Heart right ventricle (tissue), 16 donors: Measurements from ENCODE around the gene EIF1AD. TPM values are rescaled to one million over a fixed set of nuclear protein-coding genes. Genes with fewer than 3 reads are reported as not detected.

ENCODE experiments used
- ATAC-seq, 8 donors: fragments of 200-7000 bp; cut with Tn5 transposase; one replicate each; pipeline ENCODE4 v1.9.1; 2020; ENCODE audit warnings: mild to moderate bottlenecking in 8 of 8, moderate library complexity in 8 of 8, moderate number of reproducible peaks in 1 of 8
- DNase-seq, 2 donors: peaks; one replicate each; pipeline ENCODE4 v3.0.0-alpha.2; 2020
- H3K27ac ChIP-seq, 10 donors: fragments of 200-600 bp; sonication (generic) in 2 of 10; one replicate each; pipeline versions ENCODE4 v1.5.0 to v1.8.0; 2020 to 2022; ENCODE audit warnings: mild to moderate bottlenecking in 3 of 10
- H3K27me3 ChIP-seq, 7 donors: fragments of 200-600 bp; one replicate each; pipeline ENCODE4 v1.8.0; 2021 to 2022; ENCODE audit warnings: mild to moderate bottlenecking in 2 of 7
- H3K36me3 ChIP-seq, 9 donors: fragments of 200-600 bp; sonication (generic) in 1 of 9; one replicate each; pipeline versions ENCODE4 v1.5.0 to v1.8.0; 2020 to 2022; ENCODE audit warnings: mild to moderate bottlenecking in 2 of 9
- H3K4me1 ChIP-seq, 9 donors: fragments of 200-600 bp; sonication (generic) in 1 of 9; one replicate each; pipeline versions ENCODE4 v1.5.0 to v1.8.0; 2020 to 2022; ENCODE audit warnings: mild to moderate bottlenecking in 4 of 9
- H3K4me3 ChIP-seq, 10 donors: fragments of 200-600 bp; sonication (generic) in 2 of 10; one replicate each; pipeline versions ENCODE4 v1.5.0 to v1.8.0; 2020 to 2022; ENCODE audit warnings: mild to moderate bottlenecking in 7 of 10, moderate library complexity in 2 of 10
- H3K9me3 ChIP-seq, 11 donors: fragments of 200-600 bp in 10 of 11; sonication (generic) in 2 of 11; one replicate each; pipeline versions ENCODE4 v1.5.0 to v1.8.0; 2013 to 2022; ENCODE audit warnings: mild to moderate bottlenecking in 2 of 11, control low read depth in 1 of 11, moderate library complexity in 1 of 11
- WGBS, 2 donors: extraction: QIAGEN DNeasy Blood & Tissue Kit; methylation state at CpG; one replicate each; pipeline ENCODE4 v1.1.7; 2013; ENCODE audit warnings: inconsistent platforms in 1 of 2; 5-methylcytosine and 5-hydroxymethylcytosine counted together
- intact Hi-C, 10 donors: fragments of 100-400 bp; cut with DNase I; formaldehyde crosslinking; loops; one replicate each; pipeline versions ENCODE4 v1.11.1 to v1.14.2; 2022
- polyA plus RNA-seq, 2 donors: library from polyadenylated mRNA; stranded (reverse); fragments of 200-250 nt; gene quantifications; one replicate each; pipeline ENCODE4 v1.2.3, GENCODE V29; 2013
- total RNA-seq, 10 donors: library from RNA; stranded (reverse); fragmentation: NEBNext Ultra II Directional in 3 of 10; extraction: Animal tissue kit (Norgen Biotek cat#: 25700) in 3 of 10; gene quantifications; one replicate each; pipeline versions ENCODE4 v1.2.1 to v1.2.4, GENCODE V29; 2021 to 2023
- TF ChIP-seq, protein P1 (sequence below), 9 donors: fragments of 200-600 bp; sonication (generic) in 2 of 9; IDR thresholded peaks; one replicate each; pipeline versions ENCODE4 v1.5.0 to v1.8.0; 2021 to 2022; ENCODE audit warnings: antibody characterized with exemption in 9 of 9, mild to moderate bottlenecking in 5 of 9, moderate library complexity in 1 of 9
- donor health status: Arrhythmogenic right ventricular cardiomyopathy.
- donor health status: ischemic (EF 13 %, LVEDD 7.1; RV severe dilation, severe dysfunction).
- donor health status: healthy with polysubstance abuse.
- donor health status: DM: no; HTN: yes; CAD: no.
- donor health status: DM: no; HTN: no; CAD: no.
- donor health status: ischemic (EF 25% LVEDD 6.9; RV normal size, moderate dysfunction).
- donor health status: ischemic (EF 25% LVEDD 5.7; RV mildly dilated, moderate dysfunction).
- donor health status: healthy.
- donor health status: DM: yes; HTN: yes; CAD: no.
- donor health status: Ischemic cardiomyopathy.
- donor health status: ischemic (EF 35%, LVEDD 5.7; RV mildly dilated, moderate dysfunction).
- donor health status: nonischemic (EF 11% LVEDD 7.7; RV severe dilation, severe dysfunction).
- donor health status: DM: yes; HTN: yes; CAD: no.
- donor health status: PGD.
- donor health status: ischemic (EF 29% LVEDD 5.4; RV normal size, mild dysfunction).
- donor health status: nonischemic (EF 23%, LVEDD 6.1; RV moderate dilation, normal function).

EIF1AD gene
- total and polyA plus RNA-seq, 12 donors = 15.1 to 30.0 (median 19.7) TPM

DNA sequence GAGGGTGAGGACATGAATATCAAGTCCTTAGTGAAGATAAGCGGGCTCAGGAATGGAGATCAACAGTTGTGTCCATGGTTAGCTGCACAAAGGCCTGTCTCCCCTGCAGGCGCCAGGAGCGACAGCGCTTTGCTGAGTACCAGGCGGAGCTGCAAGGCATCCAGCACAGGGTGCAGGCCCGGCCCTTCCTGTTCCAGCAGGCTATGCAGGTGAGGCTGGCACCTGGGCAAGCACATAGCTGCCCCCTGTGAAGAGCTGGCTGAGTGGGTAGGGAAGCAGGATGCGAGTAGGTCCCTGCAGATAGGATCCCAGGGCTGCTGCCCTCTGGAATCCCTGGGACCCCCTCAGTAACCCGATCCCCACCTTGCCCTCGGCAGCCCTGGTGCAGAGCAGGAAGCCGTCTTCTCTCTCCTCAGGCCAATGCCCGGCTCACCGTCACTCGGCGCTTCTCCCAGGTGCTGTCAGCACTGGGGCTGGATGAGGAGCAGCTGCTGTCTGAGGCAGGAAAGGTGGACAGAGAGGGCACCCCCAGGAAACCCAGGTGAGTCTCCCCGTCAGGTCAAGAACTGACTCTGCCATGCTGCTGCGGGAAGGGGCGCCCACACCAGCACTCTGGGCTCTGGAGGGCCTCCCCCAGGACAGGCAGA is 43.1 kb downstream of the EIF1AD start:
- DNase-seq = no peak
- Histone ChIP-seq H3K27me3 (peaks cover 0 to 12% (median 5%) of the 10 kb centered on the region in 7 donors), H3K36me3 (peaks cover 0 to 7% (median 0%) of the 10 kb centered on the region in 9 donors), H3K27ac (no peak overlapping the region), H3K9me3 (no peaks in the 10 kb centered on the region), H3K4me1 (peaks cover 6 to 30% (median 23%) of the 10 kb centered on the region in 9 donors), H3K4me3 (no peak overlapping the region)
- intact Hi-C loops = no loop called here
- ATAC-seq = no peak
- 69 to 71% methylated on average over 17 of the region's 17 CpGs for WGBS, 2 donors
- TF ChIP-seq, protein P1, sequence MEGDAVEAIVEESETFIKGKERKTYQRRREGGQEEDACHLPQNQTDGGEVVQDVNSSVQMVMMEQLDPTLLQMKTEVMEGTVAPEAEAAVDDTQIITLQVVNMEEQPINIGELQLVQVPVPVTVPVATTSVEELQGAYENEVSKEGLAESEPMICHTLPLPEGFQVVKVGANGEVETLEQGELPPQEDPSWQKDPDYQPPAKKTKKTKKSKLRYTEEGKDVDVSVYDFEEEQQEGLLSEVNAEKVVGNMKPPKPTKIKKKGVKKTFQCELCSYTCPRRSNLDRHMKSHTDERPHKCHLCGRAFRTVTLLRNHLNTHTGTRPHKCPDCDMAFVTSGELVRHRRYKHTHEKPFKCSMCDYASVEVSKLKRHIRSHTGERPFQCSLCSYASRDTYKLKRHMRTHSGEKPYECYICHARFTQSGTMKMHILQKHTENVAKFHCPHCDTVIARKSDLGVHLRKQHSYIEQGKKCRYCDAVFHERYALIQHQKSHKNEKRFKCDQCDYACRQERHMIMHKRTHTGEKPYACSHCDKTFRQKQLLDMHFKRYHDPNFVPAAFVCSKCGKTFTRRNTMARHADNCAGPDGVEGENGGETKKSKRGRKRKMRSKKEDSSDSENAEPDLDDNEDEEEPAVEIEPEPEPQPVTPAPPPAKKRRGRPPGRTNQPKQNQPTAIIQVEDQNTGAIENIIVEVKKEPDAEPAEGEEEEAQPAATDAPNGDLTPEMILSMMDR (IDR thresholded peaks at IDR 0.05) = no peak

DNA sequence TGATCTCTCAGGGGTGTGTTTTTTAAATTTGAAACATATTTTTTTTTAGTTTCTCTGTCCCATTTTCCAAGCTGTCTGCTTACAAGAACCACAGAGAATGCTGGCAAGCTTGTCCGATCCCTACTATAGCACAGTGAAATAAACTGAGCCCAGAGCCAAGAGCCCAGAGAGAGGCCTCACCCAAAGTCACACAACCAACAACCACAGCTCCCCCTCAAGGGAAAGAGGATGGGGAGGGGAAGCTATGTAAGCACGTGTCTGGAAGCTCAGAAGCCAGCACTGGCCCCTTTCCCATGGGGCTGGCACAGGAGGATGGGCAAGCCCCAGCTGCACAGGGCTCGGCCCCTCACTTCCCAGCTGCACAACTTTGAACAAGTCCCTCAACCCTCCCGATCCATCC is 43.7 kb downstream of the EIF1AD start:
- ATAC-seq = no peak
- WGBS, 2 donors = 55 to 65% methylated on average over 4 of the region's 4 CpGs

DNA sequence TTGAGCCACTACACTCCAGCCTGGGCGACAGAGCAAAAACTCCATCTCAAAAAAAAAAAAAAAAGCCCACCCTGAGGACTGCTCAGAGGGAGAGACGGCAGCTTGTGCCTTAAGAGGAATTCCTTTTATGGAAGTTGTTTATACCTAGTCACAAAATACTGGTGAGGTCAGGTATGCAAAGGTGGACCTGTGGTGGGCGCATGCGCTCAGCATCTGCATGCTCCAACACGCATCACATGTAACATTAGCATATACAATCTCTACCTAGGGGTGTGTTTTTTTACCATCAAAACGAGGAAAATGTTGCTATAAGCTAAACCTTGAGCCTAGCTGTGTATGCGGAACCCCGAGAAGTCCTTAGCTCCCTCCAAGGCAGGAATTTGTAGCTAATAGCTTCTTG is 47.2 kb downstream of the EIF1AD start:
- Histone ChIP-seq H3K27ac (no peak overlapping the region), H3K36me3 (no peaks in the 10 kb centered on the region), H3K4me1 (peaks cover 0 to 5% (median 0%) of the 10 kb centered on the region in 9 donors), H3K4me3 (no peak overlapping the region), H3K9me3 (no peaks in the 10 kb centered on the region), H3K27me3 (peaks cover 0 to 18% (median 8%) of the 10 kb centered on the region in 7 donors)
- TF ChIP-seq, protein P1 (IDR thresholded peaks at IDR 0.05) = no peak
- no peak for DNase-seq
- WGBS, 2 donors = 72 to 78% methylated on average over 8 of the region's 8 CpGs
- no peak for ATAC-seq
- intact Hi-C loops = no loop called here

More for the DNA sequence above, 43.7 kb downstream of the EIF1AD start:
- no peaks in the 10 kb centered on the region for H3K9me3 ChIP-seq
- TF ChIP-seq, protein P1 (IDR thresholded peaks at IDR 0.05) = no peak
- peaks cover 0 to under 1% (median 0%) of the 10 kb centered on the region in 9 donors for H3K36me3 ChIP-seq
- H3K4me1 ChIP-seq = peaks cover 3 to 24% (median 17%) of the 10 kb centered on the region in 9 donors
- no peak overlapping the region for H3K27ac ChIP-seq
- no peak overlapping the region for H3K4me3 ChIP-seq
- DNase-seq = no peak
- intact Hi-C loops = no loop called here
- H3K27me3 ChIP-seq = peaks cover 0 to 18% (median 8%) of the 10 kb centered on the region in 7 donors

DNA sequence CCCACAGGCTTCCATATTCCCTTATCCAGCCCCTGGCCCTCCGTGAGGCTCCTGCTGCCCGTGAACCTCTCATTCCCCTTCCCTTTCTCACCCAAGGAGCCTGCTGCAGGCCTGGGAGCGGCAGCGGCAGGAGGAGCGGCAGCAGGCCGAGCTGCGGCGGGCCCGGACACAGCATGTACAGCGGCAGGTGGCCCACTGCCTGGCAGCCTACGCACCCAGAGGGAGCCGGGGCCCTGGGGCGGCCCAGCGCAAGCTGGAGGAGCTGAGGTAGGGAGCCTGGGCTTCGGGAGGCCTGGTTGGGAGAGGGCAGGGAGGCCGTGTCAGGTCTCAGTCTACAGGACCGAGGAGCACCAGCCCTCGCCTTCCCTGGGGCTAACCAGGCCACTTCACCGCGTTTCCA is 48.5 kb downstream of the EIF1AD start:
- Histone ChIP-seq H3K27ac (no peak overlapping the region), H3K4me3 (no peak overlapping the region), H3K9me3 (no peaks in the 10 kb centered on the region), H3K27me3 (peaks cover 0 to 18% (median 8%) of the 10 kb centered on the region in 7 donors), H3K4me1 (peaks cover 0 to 5% (median 0%) of the 10 kb centered on the region in 9 donors), H3K36me3 (no peaks in the 10 kb centered on the region)
- no peak for ATAC-seq
- TF ChIP-seq, protein P1 (IDR thresholded peaks at IDR 0.05) = no peak
- 81 to 84% methylated on average over 19 to 20 of the region's 20 CpGs for WGBS, 2 donors
- no peak for DNase-seq
- intact Hi-C loops = no loop called here
